ENCODE results near the gene NF1. TPM values are rescaled to one million over a fixed set of nuclear protein-coding genes. Genes with fewer than 3 reads are reported as not detected.

Gene NF1
- total RNA-seq, 4 donors from 2014 or later = 34.8 to 106 (median 59.2) TPM

DNA sequence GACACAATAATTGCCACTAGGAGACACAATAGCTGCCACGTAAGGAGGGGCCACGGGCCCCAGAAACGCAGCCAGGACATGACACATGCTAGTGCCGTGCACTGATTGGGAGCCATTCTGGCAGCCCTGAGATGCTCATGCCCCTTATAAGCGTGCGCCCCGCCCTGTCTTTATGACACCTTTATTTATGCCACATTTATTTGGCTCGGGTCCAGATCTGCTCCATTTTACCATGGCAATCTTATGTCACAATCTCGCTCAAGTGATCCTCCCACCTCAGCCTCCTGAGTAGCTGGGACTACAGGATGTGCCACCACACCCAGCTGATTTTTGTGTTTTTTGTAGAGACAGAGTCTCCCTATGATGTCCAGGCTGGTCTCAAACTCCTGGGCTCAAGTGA lies 43.8 kb upstream of the NF1 start:
- no peaks in the 10 kb centered on the region for H3K4me1 ChIP-seq
- intact Hi-C loops (cut with DNase I; ENCODE audit: low total_unique reads) = no loop called here
- WGBS, 2 donors (ENCODE audit: low coverage in 1 of 2) = 90 to 91% methylated on average over 5 to 9 of the region's 9 CpGs
- no peaks in the 10 kb centered on the region for H3K27me3 ChIP-seq
- no peak for TF ChIP-seq POLR2AphosphoS5 (IDR thresholded peaks at IDR 0.05)
- TF ChIP-seq POLR2A (IDR thresholded peaks at IDR 0.05) = no peak
- TF ChIP-seq, protein P1, sequence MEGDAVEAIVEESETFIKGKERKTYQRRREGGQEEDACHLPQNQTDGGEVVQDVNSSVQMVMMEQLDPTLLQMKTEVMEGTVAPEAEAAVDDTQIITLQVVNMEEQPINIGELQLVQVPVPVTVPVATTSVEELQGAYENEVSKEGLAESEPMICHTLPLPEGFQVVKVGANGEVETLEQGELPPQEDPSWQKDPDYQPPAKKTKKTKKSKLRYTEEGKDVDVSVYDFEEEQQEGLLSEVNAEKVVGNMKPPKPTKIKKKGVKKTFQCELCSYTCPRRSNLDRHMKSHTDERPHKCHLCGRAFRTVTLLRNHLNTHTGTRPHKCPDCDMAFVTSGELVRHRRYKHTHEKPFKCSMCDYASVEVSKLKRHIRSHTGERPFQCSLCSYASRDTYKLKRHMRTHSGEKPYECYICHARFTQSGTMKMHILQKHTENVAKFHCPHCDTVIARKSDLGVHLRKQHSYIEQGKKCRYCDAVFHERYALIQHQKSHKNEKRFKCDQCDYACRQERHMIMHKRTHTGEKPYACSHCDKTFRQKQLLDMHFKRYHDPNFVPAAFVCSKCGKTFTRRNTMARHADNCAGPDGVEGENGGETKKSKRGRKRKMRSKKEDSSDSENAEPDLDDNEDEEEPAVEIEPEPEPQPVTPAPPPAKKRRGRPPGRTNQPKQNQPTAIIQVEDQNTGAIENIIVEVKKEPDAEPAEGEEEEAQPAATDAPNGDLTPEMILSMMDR (IDR thresholded peaks at IDR 0.05) = no peak
- no peak for TF ChIP-seq EP300 (IDR thresholded peaks at IDR 0.05; ENCODE audit: low read depth)
- H3K36me3 ChIP-seq = no peaks in the 10 kb centered on the region
- H3K9me3 ChIP-seq = no peaks in the 10 kb centered on the region
- no peak overlapping the region for H3K4me3 ChIP-seq
- DNase-seq = no peak
- in situ Hi-C loops (cut with MboI; ENCODE audit: low pct_ligation_motif_present in 1 of 4, low pct_unique_long_range_greater_than_20kb in 1 of 4, low sequenced_read_pairs in 3 of 4) = no loop called here
- no peak overlapping the region for H3K27ac ChIP-seq

DNA sequence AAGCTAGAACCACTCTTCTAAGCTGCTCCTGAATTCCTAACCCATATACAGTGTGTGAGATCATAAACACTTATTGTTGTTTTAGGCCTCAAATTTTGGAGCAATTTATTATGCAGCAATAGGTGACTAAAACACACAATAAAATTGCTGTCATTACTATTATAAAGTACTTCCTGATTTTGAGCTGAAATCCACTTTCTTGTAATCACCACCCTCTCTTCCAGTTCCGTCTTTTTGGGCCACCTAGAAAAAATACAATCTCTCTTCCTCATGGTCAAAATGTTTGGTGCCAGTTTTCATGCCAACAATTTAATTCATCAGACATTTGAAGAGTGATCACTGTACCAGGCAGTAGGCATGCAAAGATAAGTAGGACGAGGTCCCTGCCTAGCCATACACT lies 43.3 kb upstream of the NF1 start:
- 92 to 94% methylated on average over 2 of the region's 2 CpGs for WGBS, 2 donors (ENCODE audit: low coverage in 1 of 2)
- H3K27me3 ChIP-seq = no peaks in the 10 kb centered on the region
- no peaks in the 10 kb centered on the region for H3K4me1 ChIP-seq
- TF ChIP-seq POLR2A (IDR thresholded peaks at IDR 0.05) (no peak), POLR2AphosphoS5 (IDR thresholded peaks at IDR 0.05) (no peak), EP300 (IDR thresholded peaks at IDR 0.05; ENCODE audit: low read depth) (no peak)
- TF ChIP-seq, protein P1 (IDR thresholded peaks at IDR 0.05) = no peak
- intact Hi-C loops (cut with DNase I; ENCODE audit: low total_unique reads) = no loop called here
- H3K27ac ChIP-seq = peak overlapping the region in 1 of 4 donors; percentile 10
- no peak overlapping the region for H3K4me3 ChIP-seq
- no peaks in the 10 kb centered on the region for H3K9me3 ChIP-seq
- H3K36me3 ChIP-seq = no peaks in the 10 kb centered on the region
- in situ Hi-C loops (cut with MboI; ENCODE audit: low pct_ligation_motif_present in 1 of 4, low pct_unique_long_range_greater_than_20kb in 1 of 4, low sequenced_read_pairs in 3 of 4) = no loop called here
- no peak for DNase-seq

DNA sequence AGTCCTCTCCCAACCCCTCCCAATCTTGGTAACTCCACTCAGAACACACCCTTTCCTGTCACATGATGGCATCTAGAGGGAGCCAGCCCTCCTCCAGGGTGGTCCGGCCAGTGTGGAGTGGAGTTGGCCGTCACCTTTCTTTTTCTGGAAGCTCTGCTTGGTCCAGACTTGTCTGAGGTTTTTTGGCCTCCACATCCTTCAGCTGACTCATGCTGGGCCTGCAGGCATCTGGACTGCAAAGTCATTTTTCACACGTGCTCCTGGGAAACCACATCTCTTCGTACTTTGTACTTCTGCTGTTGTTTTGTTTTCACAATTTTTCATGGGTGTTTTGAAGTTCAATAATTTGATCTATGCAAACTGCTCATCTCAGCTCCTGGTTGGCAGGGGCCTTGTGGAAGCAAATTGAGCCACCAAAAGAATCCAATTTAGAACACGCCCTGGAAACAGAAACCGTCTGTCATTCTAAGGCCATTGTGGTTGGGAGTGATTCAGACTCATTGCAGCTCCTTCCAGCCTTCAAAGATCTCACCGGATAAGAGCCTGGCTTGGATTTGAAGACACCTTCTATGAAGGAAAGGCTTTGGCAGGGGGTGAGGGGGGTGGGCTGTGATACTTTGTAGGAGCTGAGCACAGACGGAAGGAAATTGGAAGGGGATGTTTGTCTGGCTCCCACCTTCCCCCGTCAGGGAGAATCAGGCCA lies 42.4 kb upstream of the NF1 start:
- Histone ChIP-seq H3K4me3 (no peak overlapping the region), H3K27me3 (no peaks in the 10 kb centered on the region), H3K4me1 (no peaks in the 10 kb centered on the region), H3K27ac (peak overlapping the region in 3 of 4 donors; percentile 10 to 29 (median 15)), H3K36me3 (no peaks in the 10 kb centered on the region), H3K9me3 (no peaks in the 10 kb centered on the region)
- 57 to 75% methylated on average over 3 to 9 of the region's 9 CpGs for WGBS, 2 donors (ENCODE audit: low coverage in 1 of 2)
- in situ Hi-C loops (cut with MboI; ENCODE audit: low pct_ligation_motif_present in 1 of 4, low pct_unique_long_range_greater_than_20kb in 1 of 4, low sequenced_read_pairs in 3 of 4) (no loop called here), intact Hi-C loops (cut with DNase I; ENCODE audit: low total_unique reads) (no loop called here)
- DNase-seq = no peak
- TF ChIP-seq, protein P1 (IDR thresholded peaks at IDR 0.05) = no peak
- TF ChIP-seq POLR2AphosphoS5 (IDR thresholded peaks at IDR 0.05) (no peak), EP300 (IDR thresholded peaks at IDR 0.05; ENCODE audit: low read depth) (no peak), POLR2A (IDR thresholded peaks at IDR 0.05) (no peak)

DNA sequence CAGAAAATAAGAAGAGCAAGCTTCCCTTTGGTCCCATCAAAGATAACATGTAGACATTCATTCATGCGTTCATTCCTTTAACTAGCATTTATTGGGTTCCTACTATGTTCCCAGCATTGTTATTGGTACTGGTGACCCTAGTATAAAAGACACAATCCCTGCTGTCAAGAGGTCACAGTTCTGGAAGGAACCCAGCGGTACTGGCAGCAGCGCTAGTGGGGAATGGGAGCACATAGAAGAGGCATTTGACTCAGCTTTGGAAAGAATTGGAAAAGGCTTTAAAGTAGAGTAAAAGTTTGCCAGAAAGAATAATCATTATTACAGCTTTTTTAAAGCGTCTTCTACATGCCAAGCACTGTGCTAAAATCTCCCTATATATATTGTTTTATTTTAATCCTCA lies 41.7 kb upstream of the NF1 start:
- Histone ChIP-seq H3K4me1 (no peaks in the 10 kb centered on the region), H3K36me3 (no peaks in the 10 kb centered on the region), H3K4me3 (no peak overlapping the region), H3K27ac (peak overlapping the region in 2 of 4 donors; percentile 15 to 29), H3K9me3 (no peaks in the 10 kb centered on the region), H3K27me3 (no peaks in the 10 kb centered on the region)
- no peak for TF ChIP-seq POLR2AphosphoS5 (IDR thresholded peaks at IDR 0.05)
- in situ Hi-C loops (cut with MboI; ENCODE audit: low pct_ligation_motif_present in 1 of 4, low pct_unique_long_range_greater_than_20kb in 1 of 4, low sequenced_read_pairs in 3 of 4) (no loop called here), intact Hi-C loops (cut with DNase I; ENCODE audit: low total_unique reads) (no loop called here)
- WGBS, 2 donors (ENCODE audit: low coverage in 1 of 2) = 86 to 90% methylated on average over 3 to 4 of the region's 4 CpGs
- DNase-seq = no peak

DNA sequence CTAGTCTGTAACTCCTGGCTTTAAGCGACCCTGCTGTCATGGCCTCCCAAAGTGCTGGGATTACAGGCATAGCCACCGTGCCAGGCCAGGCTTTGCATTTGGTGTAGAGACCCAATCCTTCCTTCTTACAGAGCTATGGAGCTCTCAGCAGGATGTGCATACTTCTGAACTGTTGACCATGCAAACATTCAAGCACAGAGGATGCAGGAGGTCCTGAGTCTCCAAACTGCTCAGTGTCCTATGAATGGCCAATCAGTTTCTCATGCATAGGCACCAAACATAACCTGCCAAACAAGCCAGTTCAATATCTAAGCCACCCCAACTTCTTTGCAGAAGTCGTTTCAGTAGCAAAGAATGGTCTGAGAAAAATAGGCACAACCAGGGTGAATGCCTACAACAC lies 40.0 kb upstream of the NF1 start:
- intact Hi-C loops (cut with DNase I; ENCODE audit: low total_unique reads) = no loop called here

More for the DNA sequence above, 40.0 kb upstream of the NF1 start:
- Histone ChIP-seq H3K27ac (no peak overlapping the region), H3K4me1 (no peaks in the 10 kb centered on the region), H3K9me3 (no peaks in the 10 kb centered on the region), H3K36me3 (no peaks in the 10 kb centered on the region), H3K27me3 (no peaks in the 10 kb centered on the region), H3K4me3 (no peak overlapping the region)
- TF ChIP-seq, protein P1 (IDR thresholded peaks at IDR 0.05) = no peak
- TF ChIP-seq EP300 (IDR thresholded peaks at IDR 0.05; ENCODE audit: low read depth) = no peak
- no peak for TF ChIP-seq POLR2AphosphoS5 (IDR thresholded peaks at IDR 0.05)
- no peak for TF ChIP-seq POLR2A (IDR thresholded peaks at IDR 0.05)
- DNase-seq = no peak
- 80% methylated on average over 3 of the region's 3 CpGs; no CpG with 5 or more reads in 1 of the 2 donors for WGBS, 2 donors (ENCODE audit: low coverage in 1 of 2)
- in situ Hi-C loops (cut with MboI; ENCODE audit: low pct_ligation_motif_present in 1 of 4, low pct_unique_long_range_greater_than_20kb in 1 of 4, low sequenced_read_pairs in 3 of 4) = no loop called here
